PC-3 (cell line): ENCODE measurements around the gene LPXN. TPM values are rescaled to one million over a fixed set of nuclear protein-coding genes. Genes with fewer than 3 reads are reported as not detected.

ENCODE experiments used
- ATAC-seq: fragments of 200-7000 bp; cut with Tn5 transposase; 2 replicates; pipeline ENCODE4 v1.9.1; 2020; ENCODE audit warnings: mild to moderate bottlenecking, moderate library complexity
- BruUV-seq: library from RNA; stranded (reverse); fragments of 400-500 nt; replicated peaks from 2 replicates; lab custom pipeline; 2021; lab: Mats Ljungman, UMichigan
- CTCF ChIA-PET: fragments of 300-600 bp; sonication (Branson Sonifier 250); formaldehyde crosslinking; loops from one replicate; lab custom pipeline; 2022; ENCODE audit warnings: antibody characterized with exemption; lab: Charles Lee
- POLR2A ChIA-PET: fragments of 300-600 bp; sonication (Branson Sonifier 250); formaldehyde crosslinking; loops from one replicate; lab custom pipeline; 2022; ENCODE audit warnings: antibody characterized with exemption; ENCODE audit not compliant: unreplicated experiment; lab: Charles Lee
- DNase-seq: peaks from one replicate; pipeline ENCODE4 v3.0.0-alpha.2; 2015
- H2AFZ ChIP-seq: fragments of 300-600 bp; sonication (generic); 2 replicates; pipeline ENCODE4 v1.6.0; 2016; ENCODE audit warnings: antibody characterized with exemption, low read length
- H3F3A ChIP-seq: fragments of 300-600 bp; sonication (generic); one replicate; pipeline ENCODE4 v1.6.0; 2017; ENCODE audit warnings: antibody characterized with exemption, low read length, control low read depth, mild to moderate bottlenecking; ENCODE audit not compliant: unreplicated experiment
- H3K27ac ChIP-seq: fragments of 300-600 bp; sonication (generic); 2 replicates; pipeline ENCODE4 v1.5.1; 2016; ENCODE audit warnings: mild to moderate bottlenecking, low read length
- H3K27me3 ChIP-seq: fragments of 300-600 bp; sonication (generic); 2 replicates; pipeline ENCODE4 v1.6.1; 2016; ENCODE audit warnings: low read length, mixed read lengths
- H3K36me3 ChIP-seq: fragments of 300-600 bp; sonication (generic); 2 replicates; pipeline ENCODE4 v1.6.1; 2016; ENCODE audit warnings: low read depth, mixed run types, low read length, mixed read lengths
- H3K4me1 ChIP-seq: fragments of 300-600 bp; sonication (generic); 2 replicates; pipeline ENCODE4 v1.5.1; 2016; ENCODE audit warnings: low read length; ENCODE audit not compliant: insufficient read depth
- H3K4me2 ChIP-seq: fragments of 300-600 bp; sonication (generic); 2 replicates; pipeline ENCODE4 v1.6.0; 2016; ENCODE audit warnings: low read length
- H3K4me3 ChIP-seq: fragments of 300-600 bp; sonication (generic); 2 replicates; pipeline ENCODE4 v1.5.1; 2016; ENCODE audit warnings: mild to moderate bottlenecking, low read length, mixed read lengths
- H3K79me2 ChIP-seq: fragments of 300-600 bp; sonication (generic); 2 replicates; pipeline ENCODE4 v1.6.1; 2017; ENCODE audit warnings: low read length, mixed read lengths
- H3K9ac ChIP-seq: fragments of 300-600 bp; sonication (generic); 2 replicates; pipeline ENCODE4 v1.6.0; 2016; ENCODE audit warnings: mild to moderate bottlenecking, low read length
- H3K9me2 ChIP-seq: fragments of 300-600 bp; sonication (generic); replicated peaks from 2 replicates; pipeline ENCODE4 v1.6.1; 2016; ENCODE audit warnings: mixed run types, low read length, mixed read lengths
- H3K9me3 ChIP-seq: fragments of 300-600 bp; sonication (generic); 2 replicates; pipeline ENCODE4 v1.6.1; 2016; ENCODE audit warnings: low read length, mixed read lengths
- H4K20me1 ChIP-seq: fragments of 300-600 bp; sonication (generic); 2 replicates; pipeline ENCODE4 v1.6.1; 2016; ENCODE audit warnings: low read length, mixed read lengths
- CTCF ChIP-seq: fragments of 300-600 bp; sonication (generic); conservative IDR thresholded peaks from 2 replicates; pipeline ENCODE4 v1.5.1; 2017; ENCODE audit warnings: antibody characterized with exemption, low read depth, mild to moderate bottlenecking, low read length
- EZH2 ChIP-seq: fragments of 300-600 bp; sonication (generic); IDR thresholded peaks from one replicate; pipeline ENCODE4 v1.6.1; 2017; ENCODE audit warnings: antibody characterized with exemption, mild to moderate bottlenecking, low read length; ENCODE audit not compliant: unreplicated experiment
- EZH2phosphoT487 ChIP-seq: fragments of 300-600 bp; sonication (generic); IDR thresholded peaks from 2 replicates; pipeline ENCODE4 v1.6.1; 2018; ENCODE audit warnings: mild to moderate bottlenecking, antibody characterized with exemption, low read length, borderline replicate concordance
- intact Hi-C: fragments of 100-400 bp; cut with micrococcal nuclease; formaldehyde crosslinking; loops from 2 replicates; pipeline ENCODE4 v1.9.0; 2023
- total RNA-seq: library from RNA; depleted of rRNA; stranded (reverse); fragments of >200 nt; gene quantifications from 2 replicates; pipeline ENCODE4 v1.2.3, GENCODE V29; 2014

LPXN gene
- total RNA-seq, 1 experiment from 2014 or later, result 12.1 TPM

- Histone ChIP-seq H3K4me1 (no peaks in the 10 kb centered on the region), H3F3A (no peaks in the 10 kb centered on the region), H3K27ac (no peak overlapping the region), H3K36me3 (peaks cover 7% of the 10 kb centered on the region), H2AFZ (no peak overlapping the region), H3K9ac (no peak overlapping the region), H3K9me3 (no peaks in the 10 kb centered on the region), H4K20me1 (peaks cover 68% of the 10 kb centered on the region), H3K9me2 (no peaks in the 10 kb centered on the region), H3K4me2 (no peak overlapping the region), H3K4me3 (no peak overlapping the region), H3K79me2 (peaks cover 100% of the 10 kb centered on the region), H3K27me3 (no peaks in the 10 kb centered on the region)
- TF ChIP-seq EZH2phosphoT487 (no peak), EZH2 (no peak), CTCF (no peak)
- no peak for ATAC-seq
- no peak for DNase-seq
- ChIA-PET CTCF (no interaction called here), POLR2A (interaction anchor here (0.6 kb wide), 1 partner anchor 827 kb away, joined by 3 read pairs; no protein-coding TSS in a partner anchor)
- BruUV-seq, result no TSS peak
- intact Hi-C loops, result no loop called here
These were observed 22.0 kb upstream of the LPXN start for GRCh38 chr11:58597486-58598144.

DNA sequence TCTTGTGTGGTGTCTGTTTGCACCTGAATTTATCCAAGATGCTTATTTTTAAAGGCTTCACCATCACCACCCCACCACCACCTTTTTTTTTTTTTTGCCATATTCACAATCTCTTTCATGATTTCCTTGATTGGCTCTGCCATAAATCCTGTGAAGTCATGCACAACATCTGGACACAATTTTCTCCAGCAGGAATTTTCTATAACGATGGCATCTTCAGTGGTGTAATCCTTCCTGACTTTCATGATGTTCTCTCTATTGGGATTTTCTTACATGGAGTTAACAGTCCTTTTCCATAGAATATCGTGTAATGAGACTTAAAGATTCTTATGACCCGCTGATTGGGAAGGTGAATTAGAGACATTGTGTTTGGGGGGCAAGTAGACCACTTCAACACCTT lies 21.0 kb upstream of the LPXN start:
- intact Hi-C loops, result no loop called here
- BruUV-seq, result no TSS peak

More for the DNA sequence above, 21.0 kb upstream of the LPXN start:
- H3K36me3 ChIP-seq, result peaks cover 9% of the 10 kb centered on the region
- H3K4me3 ChIP-seq, result no peak overlapping the region
- H3K4me1 ChIP-seq, result no peaks in the 10 kb centered on the region
- no peak overlapping the region for H3K27ac ChIP-seq
- no peaks in the 10 kb centered on the region for H3K9me3 ChIP-seq
- peaks cover 66% of the 10 kb centered on the region for H4K20me1 ChIP-seq
- POLR2A ChIA-PET, result interaction anchor here (0.6 kb wide), 1 partner anchor 826 kb away, joined by 3 read pairs; no protein-coding TSS in a partner anchor
- H3K79me2 ChIP-seq, result peaks cover 100% of the 10 kb centered on the region
- no peak overlapping the region for H3K4me2 ChIP-seq
- H3K27me3 ChIP-seq, result no peaks in the 10 kb centered on the region
- TF ChIP-seq EZH2, result no peak
- TF ChIP-seq CTCF, result no peak
- TF ChIP-seq EZH2phosphoT487, result no peak
- no peak overlapping the region for H2AFZ ChIP-seq
- ATAC-seq (no peak), DNase-seq (no peak)
- no peaks in the 10 kb centered on the region for H3K9me2 ChIP-seq
- CTCF ChIA-PET, result no interaction called here
- H3F3A ChIP-seq, result no peaks in the 10 kb centered on the region
- no peak overlapping the region for H3K9ac ChIP-seq
